HepG2 (cell line): Measurements from ENCODE around the gene TCOF1.

ENCODE experiments used
- ASH2L ChIP-seq: fragments of 300-600, 200-600 bp; sonication (generic); IDR thresholded peaks from 2 replicates; pipeline ENCODE4 v1.7.0; 2017; ENCODE audit warnings: low read depth, mild to moderate bottlenecking, moderate library complexity, mixed read lengths, low read length; ENCODE audit not compliant: insufficient read length
- SMAD3 ChIP-seq: sonication (generic); formaldehyde crosslinking; IDR thresholded peaks from 2 replicates; pipeline ENCODE4 v1.4.0; 2020; ENCODE audit warnings: missing genetic modification reagents
- TF ChIP-seq, protein P1 (sequence below): sonication (generic); formaldehyde crosslinking; IDR thresholded peaks from 2 replicates; pipeline ENCODE4 v1.5.0; 2020; ENCODE audit warnings: mild to moderate bottlenecking, missing genetic modification reagents, moderate library complexity

- TF ChIP-seq, protein P1, sequence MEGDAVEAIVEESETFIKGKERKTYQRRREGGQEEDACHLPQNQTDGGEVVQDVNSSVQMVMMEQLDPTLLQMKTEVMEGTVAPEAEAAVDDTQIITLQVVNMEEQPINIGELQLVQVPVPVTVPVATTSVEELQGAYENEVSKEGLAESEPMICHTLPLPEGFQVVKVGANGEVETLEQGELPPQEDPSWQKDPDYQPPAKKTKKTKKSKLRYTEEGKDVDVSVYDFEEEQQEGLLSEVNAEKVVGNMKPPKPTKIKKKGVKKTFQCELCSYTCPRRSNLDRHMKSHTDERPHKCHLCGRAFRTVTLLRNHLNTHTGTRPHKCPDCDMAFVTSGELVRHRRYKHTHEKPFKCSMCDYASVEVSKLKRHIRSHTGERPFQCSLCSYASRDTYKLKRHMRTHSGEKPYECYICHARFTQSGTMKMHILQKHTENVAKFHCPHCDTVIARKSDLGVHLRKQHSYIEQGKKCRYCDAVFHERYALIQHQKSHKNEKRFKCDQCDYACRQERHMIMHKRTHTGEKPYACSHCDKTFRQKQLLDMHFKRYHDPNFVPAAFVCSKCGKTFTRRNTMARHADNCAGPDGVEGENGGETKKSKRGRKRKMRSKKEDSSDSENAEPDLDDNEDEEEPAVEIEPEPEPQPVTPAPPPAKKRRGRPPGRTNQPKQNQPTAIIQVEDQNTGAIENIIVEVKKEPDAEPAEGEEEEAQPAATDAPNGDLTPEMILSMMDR (CRISPR knock-in tag) = no peak
- TF ChIP-seq ASH2L (no peak), SMAD3 (CRISPR knock-in tag) (no peak)
Observed at GRCh38 chr5:150422075-150422474, 64.6 kb downstream of the TCOF1 start.
